HK-2 (cell line): ENCODE data around the gene EBP.
"Not testable (repeated sequence)": the region's sequence is repeated elsewhere in the genome, so short reads cannot be mapped to it uniquely, and the experiment has no call there.

ENCODE experiments used
- DNase-seq: peaks from one replicate; pipeline ENCODE4 v3.0.0-alpha.2; 2018; ENCODE audit not compliant: unreplicated experiment

The EBP gene

DNA sequence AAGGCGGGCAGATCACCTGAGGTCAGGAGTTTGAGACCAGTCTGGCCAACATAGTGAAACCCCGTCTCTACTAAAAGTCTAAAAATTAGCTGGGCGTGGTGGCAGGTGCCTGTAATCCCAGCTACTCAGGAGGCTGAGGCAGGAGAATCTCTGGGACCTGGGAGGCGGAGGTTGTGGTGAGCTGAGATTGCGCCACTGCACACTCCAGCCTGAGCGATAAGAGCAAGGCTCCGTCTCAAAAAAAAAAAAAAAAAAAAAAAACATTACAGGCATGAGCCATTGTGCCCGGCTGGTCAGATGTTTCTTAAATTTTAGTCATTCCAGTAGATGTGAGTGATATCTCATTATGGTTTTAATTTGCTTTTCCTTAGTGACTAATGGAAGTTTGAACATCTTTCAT is 4.2 kb downstream of the EBP start:
- not testable (repeated sequence) for DNase-seq

DNA sequence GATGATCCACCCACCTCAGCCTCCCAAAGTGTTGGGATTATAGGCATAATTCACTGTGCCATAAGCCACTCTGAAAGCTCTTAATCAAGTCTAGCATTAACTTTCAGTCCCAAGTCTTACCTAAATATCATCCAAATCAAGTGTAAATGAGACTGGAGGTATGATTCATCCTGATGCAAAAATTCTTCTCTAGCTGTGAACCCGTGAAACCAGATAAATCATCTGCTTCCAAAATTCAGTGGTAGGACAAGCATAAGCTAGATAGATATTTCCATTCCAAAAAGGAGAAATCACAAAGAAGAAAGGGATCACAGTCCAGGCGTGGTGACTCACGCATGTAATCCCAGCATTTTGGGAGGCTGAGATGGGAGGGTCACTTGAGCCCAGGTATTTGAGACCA is 9.1 kb downstream of the EBP start:
- no peak for DNase-seq

DNA sequence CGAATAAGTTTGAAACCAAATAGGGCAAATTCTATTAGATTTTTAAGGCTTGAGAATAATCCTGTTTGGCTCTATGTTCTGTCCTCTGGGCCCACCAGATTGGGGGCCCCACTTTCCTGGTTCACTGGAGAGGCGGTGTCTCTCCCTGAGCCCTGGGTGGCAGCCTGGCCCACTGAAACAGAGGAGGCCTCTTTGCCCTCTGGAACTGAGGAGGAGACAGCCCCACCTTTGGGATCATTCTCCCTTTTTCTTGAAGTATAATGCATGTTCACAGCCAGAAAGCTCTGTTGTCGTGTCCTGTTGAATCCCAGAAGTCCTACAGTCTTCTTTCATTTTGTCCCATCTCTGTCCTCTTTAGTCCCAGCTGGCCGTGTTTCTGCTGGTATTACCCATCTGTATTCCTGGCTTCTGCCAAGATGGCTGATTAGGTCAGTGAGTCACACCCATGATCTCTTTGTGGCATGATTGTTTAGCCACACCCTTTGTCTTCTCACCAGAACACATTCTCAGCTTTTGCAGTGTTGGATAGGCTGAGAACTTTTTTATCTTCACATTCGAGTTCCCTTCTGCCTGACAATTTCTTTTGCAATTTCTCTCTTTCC is 9.9 kb downstream of the EBP start:
- peak; percentile 27 for DNase-seq

DNA sequence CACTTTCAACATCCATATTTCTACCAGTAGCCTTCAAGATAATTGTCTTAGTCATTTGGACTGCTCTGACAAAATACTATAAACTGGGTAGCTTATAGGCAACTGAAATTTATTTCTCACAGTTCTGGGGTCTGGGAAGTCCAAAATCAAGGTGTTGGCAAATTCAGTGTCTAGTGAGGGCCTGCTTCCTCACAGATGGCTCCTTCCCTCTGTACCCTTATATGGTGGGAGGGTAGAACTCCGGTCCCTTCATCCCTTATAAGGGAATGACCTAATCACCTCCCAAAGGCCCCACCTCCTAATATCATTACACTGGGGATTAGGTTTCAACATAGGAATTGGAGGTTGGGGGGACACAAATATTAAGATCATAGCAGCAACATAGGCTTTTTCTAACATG is 10.6 kb downstream of the EBP start:
- DNase-seq, result no peak

DNA sequence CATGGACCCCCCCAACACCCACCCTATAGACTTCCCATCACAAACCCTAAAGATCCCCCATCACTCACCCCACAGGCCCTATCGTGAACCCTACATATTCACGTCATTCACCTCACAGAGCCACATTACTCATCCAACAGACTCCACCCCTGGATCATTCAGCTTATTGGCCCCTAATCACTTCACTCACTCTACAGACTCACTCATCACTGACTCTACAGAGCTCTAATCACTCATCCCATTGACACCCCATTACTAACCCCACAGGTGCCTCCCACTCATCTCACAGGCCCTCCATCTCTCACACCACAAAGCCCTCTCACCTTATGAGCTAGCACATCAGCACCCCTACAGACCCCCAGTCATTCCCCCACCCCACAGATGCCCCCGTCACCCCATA is 11.6 kb downstream of the EBP start:
- DNase-seq, result no peak

DNA sequence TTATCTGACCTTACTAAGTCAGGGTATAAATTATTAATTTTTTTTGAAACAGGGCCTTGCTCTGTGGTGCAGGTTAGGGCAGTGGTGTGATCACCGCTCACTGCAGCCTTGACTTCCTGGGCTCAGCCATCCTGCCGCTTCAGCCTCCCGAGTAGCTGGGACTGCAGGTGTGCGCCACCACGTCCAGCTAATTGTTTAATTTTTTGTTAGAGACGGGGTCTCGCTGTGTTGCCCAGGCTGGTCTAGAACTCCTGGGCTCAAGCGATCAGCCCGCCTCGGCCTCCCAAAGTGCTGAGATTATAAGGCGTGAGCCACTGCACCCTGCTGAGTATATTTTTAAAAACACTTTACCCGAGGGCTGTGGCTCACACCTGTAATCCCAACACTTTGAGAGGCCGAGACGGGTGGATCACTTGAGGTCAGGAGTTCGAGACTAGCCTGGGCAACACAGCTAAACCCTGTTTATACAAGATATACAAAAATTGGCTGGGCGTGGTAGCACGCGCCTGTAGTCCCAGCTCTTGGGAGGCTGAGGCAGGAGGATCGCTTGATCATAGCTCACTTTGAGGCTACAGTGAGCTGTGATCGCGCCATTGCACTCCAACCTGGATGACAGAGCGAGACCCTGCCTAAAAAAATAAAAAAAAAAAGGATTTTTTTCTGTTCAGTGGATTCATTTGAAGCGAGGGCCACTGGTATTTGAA is 17.2 kb downstream of the EBP start:
- no peak for DNase-seq

DNA sequence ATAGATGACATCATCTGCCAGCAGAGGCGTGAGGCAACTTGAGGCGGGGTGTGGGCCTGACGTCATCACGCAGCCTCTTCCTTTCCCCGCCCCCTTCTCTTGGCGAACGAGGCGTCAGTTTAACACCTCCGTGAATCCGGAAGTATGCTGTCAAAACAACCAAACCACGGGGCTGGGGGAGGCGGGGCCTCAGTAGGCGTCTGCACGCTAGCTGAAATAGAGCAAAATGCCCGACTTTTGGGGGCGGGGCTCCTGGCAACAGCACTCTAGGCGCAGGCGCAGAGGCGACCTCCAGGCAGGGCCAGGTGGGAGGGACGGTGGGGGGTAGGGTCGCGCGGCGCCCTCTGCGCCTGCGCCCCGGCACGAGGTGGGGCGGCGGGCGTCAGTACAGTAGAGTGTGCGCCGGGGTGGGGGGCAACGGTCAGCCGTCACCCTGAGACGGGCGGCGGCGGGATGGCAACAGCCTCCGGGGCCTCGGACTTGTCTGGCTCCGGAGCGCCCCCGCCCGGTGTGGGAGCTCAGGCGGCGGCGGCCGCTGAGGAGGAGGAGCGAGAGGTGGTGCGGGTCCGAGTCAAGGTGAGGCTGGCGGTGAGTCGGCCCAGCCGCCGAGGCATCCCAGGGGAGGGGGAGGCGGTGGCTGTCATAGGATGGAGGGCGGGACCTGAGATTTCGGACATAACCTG is 17.9 kb downstream of the EBP start, which contains the start of gene TBC1D25:
Gene TBC1D25 (plus strand): TSS at position 370 of the 683 bp plus-strand sequence. CDS start 84 bp downstream, at position 454.
- DNase-seq, result peak; percentile 97

DNA sequence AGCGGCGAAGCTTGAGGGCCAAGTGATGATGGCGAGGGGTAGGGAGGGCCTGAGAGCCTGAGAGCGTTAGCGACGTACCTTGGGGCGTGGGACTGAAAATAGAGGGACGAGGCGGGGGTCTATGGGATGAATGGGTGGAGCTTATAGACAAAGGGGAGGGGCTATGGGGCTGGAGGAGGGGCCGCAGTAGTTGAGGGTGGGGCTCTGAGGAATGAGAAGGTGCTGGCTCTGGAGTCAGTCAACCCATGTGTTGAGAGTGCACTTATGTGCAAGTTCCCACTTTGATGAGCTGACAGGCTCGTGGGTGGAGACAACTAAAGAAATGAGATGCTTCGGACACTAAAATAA is 18.4 kb downstream of the EBP start:
- DNase-seq, result no peak

DNA sequence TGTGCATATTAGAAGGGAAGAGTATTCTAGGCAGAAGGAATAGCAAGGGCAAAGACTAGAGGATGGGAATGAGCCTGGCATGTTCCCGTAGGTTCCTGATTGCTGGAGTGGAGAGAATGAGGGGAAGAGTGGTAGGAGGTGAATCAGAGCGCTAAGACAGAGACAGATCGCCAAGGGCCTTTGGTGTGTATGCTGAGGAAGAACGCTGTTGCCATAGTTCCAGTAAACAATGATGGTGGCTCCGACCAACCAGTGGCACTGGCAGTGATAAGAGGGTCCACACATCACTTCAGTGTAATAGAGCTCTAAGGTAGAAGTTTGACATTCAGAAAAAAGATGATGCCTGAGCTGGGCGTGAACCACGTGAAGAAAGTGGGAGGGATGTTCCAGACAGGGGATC is 18.9 kb downstream of the EBP start:
- no peak for DNase-seq

DNA sequence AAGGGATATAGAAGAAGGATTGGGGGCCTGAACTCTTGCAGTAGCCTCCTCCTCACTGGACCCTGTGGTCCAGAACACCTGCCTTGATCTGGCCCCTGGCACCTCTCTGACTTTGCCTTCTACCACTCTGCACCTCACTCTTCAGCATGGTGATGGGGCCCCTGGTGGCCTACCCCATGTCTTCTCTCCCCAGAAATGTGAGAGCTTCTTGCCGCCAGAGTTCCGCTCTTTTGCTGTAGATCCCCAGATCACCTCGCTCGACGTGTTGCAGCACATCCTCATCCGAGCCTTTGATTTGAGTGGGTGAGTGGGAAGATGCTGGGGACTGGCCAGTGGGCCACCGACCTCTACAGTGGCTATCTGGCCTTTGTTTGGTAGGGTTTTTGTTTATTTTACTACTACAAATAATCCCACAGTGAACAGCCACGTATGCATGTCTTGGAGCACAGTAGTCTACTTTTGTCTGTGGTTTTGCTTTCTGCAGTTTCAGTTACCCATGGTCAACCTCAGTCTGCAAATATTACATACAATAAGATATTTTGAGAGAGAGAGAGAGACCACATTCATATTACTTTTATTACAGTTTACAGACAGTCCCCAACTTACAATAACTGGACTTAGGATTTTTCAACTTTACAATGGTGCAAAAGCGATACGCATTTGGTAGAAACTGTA is 19.7 kb downstream of the EBP start:
- DNase-seq, result no peak

DNA sequence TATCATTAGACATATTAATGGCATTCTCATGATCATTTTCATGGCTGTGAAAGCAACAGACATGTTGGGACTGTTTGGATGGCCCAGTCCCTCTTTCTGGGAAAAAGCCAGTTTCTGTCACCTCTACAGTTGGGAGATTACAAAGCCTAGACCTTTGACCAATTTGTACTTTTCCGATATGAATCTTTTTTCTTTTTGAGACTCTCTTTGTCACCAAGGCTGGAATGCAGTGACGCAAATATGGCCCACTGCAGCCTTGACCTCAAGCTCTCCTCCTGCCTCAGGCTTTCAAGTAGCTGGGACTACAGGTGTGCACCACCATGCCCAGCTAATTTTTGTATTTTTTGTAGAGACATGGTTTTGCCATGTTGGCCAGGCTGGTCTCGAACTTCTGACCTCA is 27.3 kb downstream of the EBP start:
- no peak for DNase-seq

DNA sequence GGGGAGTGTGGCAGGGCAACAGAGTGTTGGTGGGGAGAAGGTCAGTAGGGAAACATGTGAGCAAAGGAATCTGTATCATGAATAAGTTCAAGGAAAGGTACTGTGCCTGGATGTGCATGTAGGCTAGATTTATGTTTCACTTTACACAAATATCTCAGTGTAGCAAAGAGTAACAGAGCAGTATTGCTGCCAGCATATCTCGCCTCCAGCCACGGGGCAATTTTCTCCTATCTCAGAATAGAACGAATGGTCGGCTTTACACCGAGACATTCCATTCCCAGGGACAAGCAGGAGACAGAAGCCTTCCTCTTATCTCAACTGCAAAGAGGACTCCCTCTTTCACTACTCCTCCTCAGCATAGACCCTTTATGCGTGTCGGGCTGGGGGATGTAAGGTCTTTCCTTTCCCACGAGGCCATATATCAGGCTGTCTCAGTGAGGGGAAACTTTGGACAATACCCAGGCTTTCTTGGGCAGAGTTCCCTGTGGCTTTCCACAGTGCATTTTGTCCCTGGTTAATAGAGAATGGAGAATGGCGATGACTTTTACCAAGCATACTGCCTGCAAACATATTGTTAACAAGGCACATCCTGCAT is 34.2 kb downstream of the EBP start:
- DNase-seq, result not testable (repeated sequence)

DNA sequence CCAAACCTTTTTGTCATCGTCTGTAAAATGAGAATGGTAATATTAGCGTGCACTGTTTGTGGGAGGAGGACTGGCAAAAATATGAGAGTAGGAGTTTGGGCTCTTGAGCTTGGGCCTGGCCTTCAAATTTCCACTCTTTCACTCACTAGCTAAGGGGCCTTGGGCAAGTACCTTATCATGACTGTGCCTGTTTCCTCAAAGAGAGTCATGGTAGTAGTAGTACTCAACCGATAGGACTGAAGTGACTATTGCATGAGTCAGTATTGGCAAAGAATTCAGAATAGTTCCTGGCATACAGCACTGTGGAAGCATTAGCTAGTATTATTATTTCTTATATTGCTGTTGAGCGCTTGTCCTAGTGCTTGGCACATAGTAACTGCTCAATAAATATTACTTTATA is 36.7 kb downstream of the EBP start:
- no peak for DNase-seq

DNA sequence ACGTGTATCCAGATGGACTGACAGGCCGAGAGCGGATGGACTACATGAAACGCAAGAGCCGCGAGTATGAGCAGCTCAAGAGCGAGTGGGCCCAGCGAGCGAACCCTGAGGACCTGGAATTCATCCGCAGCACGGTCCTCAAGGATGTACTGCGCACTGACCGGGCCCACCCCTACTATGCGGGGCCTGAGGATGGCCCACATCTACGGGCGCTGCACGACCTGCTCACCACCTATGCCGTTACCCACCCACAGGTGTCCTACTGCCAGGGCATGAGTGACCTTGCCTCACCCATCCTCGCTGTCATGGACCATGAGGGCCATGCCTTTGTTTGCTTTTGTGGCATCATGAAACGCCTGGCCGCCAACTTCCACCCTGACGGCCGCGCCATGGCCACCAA is 38.0 kb downstream of the EBP start:
- DNase-seq, result no peak

DNA sequence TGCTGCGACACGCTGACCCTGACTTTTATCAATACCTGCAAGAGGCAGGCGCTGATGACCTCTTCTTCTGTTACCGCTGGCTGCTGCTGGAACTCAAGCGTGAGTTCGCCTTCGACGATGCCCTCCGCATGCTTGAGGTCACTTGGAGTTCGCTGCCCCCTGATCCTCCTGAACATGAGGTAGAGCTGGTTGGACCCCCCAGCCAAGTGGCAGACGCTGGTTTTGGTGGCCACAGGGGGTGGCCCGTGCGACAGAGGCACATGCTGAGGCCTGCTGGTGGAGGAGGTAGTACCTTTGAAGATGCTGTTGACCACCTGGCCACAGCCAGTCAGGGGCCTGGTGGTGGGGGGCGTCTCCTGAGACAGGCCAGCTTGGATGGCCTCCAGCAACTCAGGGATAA is 38.4 kb downstream of the EBP start:
- DNase-seq, result no peak

DNA sequence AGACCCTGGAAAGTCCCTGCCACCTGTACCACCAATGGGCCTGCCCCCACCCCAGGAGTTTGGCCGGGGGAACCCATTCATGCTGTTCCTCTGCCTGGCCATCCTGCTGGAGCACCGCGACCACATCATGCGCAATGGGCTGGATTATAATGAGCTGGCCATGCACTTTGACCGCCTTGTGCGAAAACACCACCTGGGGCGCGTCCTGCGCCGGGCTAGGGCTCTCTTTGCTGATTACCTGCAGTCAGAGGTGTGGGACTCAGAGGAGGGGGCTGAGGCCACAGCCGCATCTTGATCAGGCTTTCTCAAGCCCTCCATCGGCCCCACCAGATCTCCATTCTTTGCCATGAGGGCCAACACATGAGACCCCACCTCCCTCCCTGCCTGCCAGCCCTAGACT is 39.1 kb downstream of the EBP start:
- no peak for DNase-seq

DNA sequence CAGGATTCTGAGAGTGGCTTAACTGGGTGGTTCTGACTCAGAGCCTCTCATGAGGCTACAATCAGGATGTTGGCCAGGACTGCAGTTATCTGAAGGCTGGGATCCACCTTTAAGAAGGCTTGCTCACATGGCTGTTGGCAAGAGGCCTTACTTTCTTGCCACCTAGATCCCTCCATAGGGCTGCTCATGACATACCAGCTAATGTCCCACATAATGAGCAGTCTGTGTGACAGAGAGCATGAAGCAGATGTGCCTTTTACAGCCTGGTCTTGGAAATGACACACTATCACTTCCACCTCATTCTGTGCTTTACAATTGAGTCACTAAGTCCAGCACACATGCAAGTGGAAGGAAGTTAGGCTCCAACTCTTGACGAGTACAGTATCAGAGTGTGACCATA is 48.4 kb downstream of the EBP start:
- no peak for DNase-seq

DNA sequence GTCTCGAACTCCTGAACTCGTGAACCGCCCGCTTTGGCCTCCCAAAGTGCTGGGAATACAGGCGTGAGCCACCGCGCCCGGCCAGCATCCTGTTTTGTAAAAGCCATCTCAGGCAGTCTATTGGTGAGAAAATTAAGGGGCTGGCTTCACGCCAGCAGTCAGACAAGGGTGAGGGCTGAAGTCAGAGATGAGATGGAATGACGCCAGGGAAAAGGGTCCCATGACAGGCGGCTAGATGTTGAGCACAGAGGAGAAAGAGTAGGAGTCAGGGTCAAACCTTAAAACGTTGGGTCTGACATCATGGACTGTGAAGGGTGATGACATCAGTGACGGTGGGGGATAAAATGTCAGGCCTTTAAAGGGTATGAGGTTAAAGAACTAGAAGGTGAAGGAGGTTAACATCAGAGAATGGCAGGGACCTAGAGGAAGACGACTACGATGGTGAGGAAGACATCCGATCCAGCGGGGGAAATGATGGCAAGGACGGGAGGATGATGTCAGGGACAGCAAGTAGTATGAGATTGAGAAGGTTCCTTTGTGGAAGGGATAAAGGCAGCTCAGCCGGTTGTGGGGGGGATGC is 52.2 kb downstream of the EBP start:
- no peak for DNase-seq

DNA sequence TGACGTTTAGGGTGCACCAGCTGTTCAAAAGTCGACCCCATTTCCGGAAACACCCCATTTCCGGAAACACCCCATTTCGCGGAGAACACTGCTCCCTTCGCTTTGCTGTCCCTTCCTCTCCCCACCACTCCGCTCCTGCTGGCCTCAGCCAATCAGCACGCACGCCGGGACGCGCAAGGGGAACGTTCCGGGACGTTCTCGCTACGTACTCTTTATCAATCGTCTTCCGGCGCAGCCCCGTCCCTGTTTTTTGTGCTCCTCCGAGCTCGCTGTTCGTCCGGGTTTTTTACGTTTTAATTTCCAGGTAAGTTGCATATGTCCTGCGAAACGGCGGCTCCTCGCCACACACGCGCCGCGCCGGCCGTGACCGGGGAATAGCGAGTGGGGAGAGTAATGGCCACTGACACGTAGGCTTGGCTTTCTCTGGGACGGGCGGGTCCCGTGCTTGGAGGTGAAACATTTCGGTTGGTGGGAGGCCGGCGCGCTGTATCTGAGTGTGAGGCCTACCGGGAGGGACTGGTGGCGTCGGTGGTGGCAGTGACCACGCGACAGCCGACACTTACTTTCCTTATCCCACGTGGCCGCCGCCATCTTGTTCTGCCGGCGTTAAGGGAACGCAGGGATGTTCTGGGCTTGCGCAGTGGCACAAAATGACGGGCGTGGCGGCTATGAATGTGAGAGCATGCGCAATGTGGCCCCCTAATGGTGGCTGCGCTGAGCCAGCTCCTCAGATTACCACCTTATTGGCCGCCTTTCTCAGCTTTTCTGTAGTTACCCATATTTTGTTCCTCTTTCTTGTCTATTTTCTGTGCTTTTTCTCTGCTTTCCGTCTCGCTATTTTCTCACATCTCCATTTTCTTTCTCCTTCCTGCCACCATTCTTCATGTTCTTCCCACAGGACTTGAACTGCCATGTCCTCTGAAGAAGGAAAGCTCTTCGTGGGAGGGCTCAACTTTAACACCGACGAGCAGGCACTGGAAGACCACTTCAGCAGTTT is 53.0 kb downstream of the EBP start, which contains the start of gene RBM3:
Gene RBM3 (plus strand): TSS at position 215 of the 997 bp plus-strand sequence. CDS start 697 bp downstream, at position 912.
- DNase-seq, result peak; percentile 90

DNA sequence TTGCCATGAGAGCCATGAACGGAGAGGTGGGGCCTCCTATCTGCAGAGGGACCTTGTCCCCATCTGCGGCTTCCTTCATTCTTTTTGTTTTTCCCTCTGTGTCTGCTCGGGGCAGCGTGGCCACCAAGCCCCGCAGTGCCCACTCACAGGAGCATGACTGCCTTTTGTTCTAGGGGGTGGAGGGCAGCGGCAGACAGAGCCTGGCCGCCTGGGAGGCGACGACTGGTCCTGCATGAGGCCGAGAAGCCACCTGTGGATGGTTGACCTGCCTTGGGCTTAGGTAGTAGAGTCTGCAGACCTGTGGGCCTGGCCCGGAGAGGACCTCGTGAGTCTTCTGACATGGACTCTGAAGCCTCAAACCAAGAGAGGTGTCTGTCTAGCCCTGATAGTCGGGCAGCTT is 54.0 kb downstream of the EBP start:
- no peak for DNase-seq

DNA sequence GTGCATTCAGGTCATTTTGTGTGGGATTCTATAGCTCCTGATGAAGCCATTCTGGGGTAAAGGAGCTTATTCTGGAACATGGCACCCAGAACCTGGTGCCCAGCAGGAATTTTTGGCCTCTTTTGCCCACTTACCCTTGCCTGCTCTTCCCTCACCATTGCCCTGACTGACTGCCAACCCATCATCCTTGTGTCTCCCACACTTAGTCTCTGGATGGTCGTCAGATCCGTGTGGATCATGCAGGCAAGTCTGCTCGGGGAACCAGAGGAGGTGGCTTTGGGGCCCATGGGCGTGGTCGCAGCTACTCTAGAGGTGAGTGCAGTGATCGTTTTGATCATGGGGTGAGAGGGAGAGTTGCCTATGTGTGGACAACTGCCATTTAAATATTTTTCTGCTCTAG is 54.5 kb downstream of the EBP start:
- DNase-seq, result no peak
